IMR-90 (cell line): ENCODE results near the gene MLLT1. TPM values are rescaled to one million over a fixed set of nuclear protein-coding genes. Genes with fewer than 3 reads are reported as not detected.

ENCODE experiments used
- ATAC-seq: fragments of 200-7000 bp; cut with Tn5 transposase; 2 replicates; pipeline ENCODE4 v1.9.1; 2020; ENCODE audit warnings: low read depth, mild to moderate bottlenecking, moderate library complexity
- BruUV-seq: library from RNA; stranded (reverse); fragments of 400-500 nt; replicated peaks from 2 replicates; lab custom pipeline; 2021; lab: Mats Ljungman, UMichigan
- CTCF ChIA-PET: fragments of 300-600 bp; formaldehyde crosslinking; extraction: SDS; loops from one replicate; lab custom pipeline; 2021; ENCODE audit warnings: antibody characterized with exemption; lab: Yijun Ruan, JAX
- POLR2A ChIA-PET: fragments of 300-600 bp; sonication (Branson Sonifier 250); formaldehyde crosslinking; loops from one replicate; lab custom pipeline; 2022; ENCODE audit warnings: antibody characterized with exemption; ENCODE audit not compliant: unreplicated experiment; lab: Charles Lee
- DNase-seq: peaks from one replicate; pipeline ENCODE4 v3.0.0; 2013
- H2AFZ ChIP-seq: replicated peaks from 2 replicates; pipeline ENCODE3; 2013; ENCODE audit warnings: low read length, mild to moderate bottlenecking; ENCODE audit not compliant: poor library complexity
- H2AK5ac ChIP-seq: 2 replicates; pipeline ENCODE4 v1.6.1; 2013; ENCODE audit warnings: low read depth, low read length, inconsistent platforms
- H2AK9ac ChIP-seq: replicated peaks from 2 replicates; pipeline ENCODE3; 2013; ENCODE audit warnings: mild to moderate bottlenecking, low read depth, low read length, moderate library complexity; ENCODE audit not compliant: poor library complexity
- H2BK120ac ChIP-seq: 2 replicates; pipeline ENCODE4 v1.6.1; 2013; ENCODE audit warnings: low read depth, low read length, inconsistent platforms
- H2BK15ac ChIP-seq: 3 replicates; pipeline ENCODE4 v1.6.1; 2013; ENCODE audit warnings: low read depth, low read length, inconsistent platforms
- H2BK20ac ChIP-seq: 2 replicates; pipeline ENCODE4 v1.6.1; 2013; ENCODE audit warnings: low read depth, mild to moderate bottlenecking, inconsistent platforms, low read length, moderate library complexity
- H2BK5ac ChIP-seq: 2 replicates; pipeline ENCODE4 v1.6.1; 2013; ENCODE audit warnings: mild to moderate bottlenecking, low read depth, low read length, inconsistent platforms; ENCODE audit not compliant: poor library complexity, severe bottlenecking
- H3K14ac ChIP-seq: replicated peaks from 2 replicates; pipeline ENCODE4 v1.6.1; 2013; ENCODE audit warnings: low read depth, low read length, inconsistent platforms
- H3K18ac ChIP-seq: 2 replicates; pipeline ENCODE4 v1.6.1; 2013; ENCODE audit warnings: low read depth, low read length, control low read depth
- H3K23ac ChIP-seq: 2 replicates; pipeline ENCODE4 v1.6.1; 2013; ENCODE audit warnings: low read depth, low read length, inconsistent platforms
- H3K27ac ChIP-seq: 2 replicates; pipeline ENCODE4 v1.5.1; 2013; ENCODE audit warnings: mild to moderate bottlenecking, control low read depth, low read length; ENCODE audit not compliant: insufficient read depth
- H3K27me3 ChIP-seq: 2 replicates; pipeline ENCODE4 v1.6.1; 2013; ENCODE audit warnings: low read length; ENCODE audit not compliant: control insufficient read depth, insufficient read depth
- H3K36me3 ChIP-seq: 2 replicates; pipeline ENCODE4 v1.6.1; 2013; ENCODE audit warnings: low read length, mixed read lengths; ENCODE audit not compliant: control insufficient read depth, insufficient read depth
- H3K4ac ChIP-seq: 2 replicates; pipeline ENCODE4 v1.6.1; 2013; ENCODE audit warnings: low read depth, low read length, inconsistent platforms
- H3K4me1 ChIP-seq: 2 replicates; pipeline ENCODE4 v1.6.1; 2013; ENCODE audit warnings: low read length, mixed read lengths; ENCODE audit not compliant: control insufficient read depth, insufficient read depth
- H3K4me2 ChIP-seq: 2 replicates; pipeline ENCODE4 v1.6.1; 2013; ENCODE audit warnings: low read depth, mild to moderate bottlenecking, control low read depth, low read length, moderate library complexity
- H3K4me3 ChIP-seq: 2 replicates; pipeline ENCODE4 v1.5.1; 2013; ENCODE audit warnings: low read depth, mild to moderate bottlenecking, control low read depth, low read length, moderate library complexity; ENCODE audit not compliant: insufficient read depth
- H3K56ac ChIP-seq: 2 replicates; pipeline ENCODE4 v1.6.1; 2013; ENCODE audit warnings: low read length, inconsistent platforms; ENCODE audit not compliant: insufficient read depth; ENCODE audit errors: extremely low read depth
- H3K79me1 ChIP-seq, 2 experiments: 2 replicates each; pipeline ENCODE4 v1.6.1; 2013; ENCODE audit warnings: low read length in 2 of 2, inconsistent platforms in 1 of 2, low read depth in 1 of 2
- H3K9ac ChIP-seq: 2 replicates; pipeline ENCODE4 v1.6.1; 2013; ENCODE audit warnings: low read depth, low read length, control low read depth
- H3K9me1 ChIP-seq: 2 replicates; pipeline ENCODE4 v1.6.1; 2013; ENCODE audit warnings: low read length, inconsistent platforms; ENCODE audit not compliant: insufficient read depth
- H3K9me3 ChIP-seq: 2 replicates; pipeline ENCODE4 v1.6.1; 2013; ENCODE audit warnings: low read length; ENCODE audit not compliant: control insufficient read depth, insufficient read depth
- H4K20me1 ChIP-seq: 2 replicates; pipeline ENCODE4 v1.6.1; 2013; ENCODE audit warnings: low read length, inconsistent platforms; ENCODE audit not compliant: insufficient read depth
- H4K5ac ChIP-seq: 2 replicates; pipeline ENCODE4 v1.6.1; 2013; ENCODE audit warnings: mild to moderate bottlenecking, low read depth, low read length, control low read depth
- H4K8ac ChIP-seq, 2 experiments: 2 replicates each; pipeline ENCODE4 v1.6.1; 2013; ENCODE audit warnings: low read depth in 2 of 2, low read length in 2 of 2, control low read depth in 1 of 2, inconsistent platforms in 1 of 2
- H4K91ac ChIP-seq: 2 replicates; pipeline ENCODE4 v1.6.1; 2013; ENCODE audit warnings: low read depth, low read length, inconsistent platforms; ENCODE audit not compliant: insufficient read depth
- BHLHE40 ChIP-seq: fragments of 150-350 bp; IDR thresholded peaks from 2 replicates; pipeline ENCODE4 v1.6.1; 2016; ENCODE audit warnings: mild to moderate bottlenecking, low read depth, low read length
- CEBPB ChIP-seq: IDR thresholded peaks from 2 replicates; pipeline ENCODE4 v1.6.1; 2012; ENCODE audit warnings: low read depth, low read length, improper control_type of control experiment
- CHD1 ChIP-seq: IDR thresholded peaks from 2 replicates; pipeline ENCODE4 v1.6.1; 2012; ENCODE audit warnings: low read depth, low read length, improper control_type of control experiment
- FOS ChIP-seq: fragments of 150-350 bp; IDR thresholded peaks from 2 replicates; pipeline ENCODE4 v1.6.1; 2016; ENCODE audit warnings: low read depth, low read length
- MAFK ChIP-seq: IDR thresholded peaks from 2 replicates; pipeline ENCODE4 v1.6.1; 2012; ENCODE audit warnings: low read depth, low read length, improper control_type of control experiment
- MAZ ChIP-seq: IDR thresholded peaks from 2 replicates; pipeline ENCODE4 v1.6.1; 2012; ENCODE audit warnings: low read depth, mild to moderate bottlenecking, low read length, improper control_type of control experiment, moderate library complexity, borderline replicate concordance
- POLR2A ChIP-seq: IDR thresholded peaks from 2 replicates; pipeline ENCODE4 v1.6.1; 2012; ENCODE audit warnings: mild to moderate bottlenecking, low read depth, low read length
- RAD21 ChIP-seq: IDR thresholded peaks from 2 replicates; pipeline ENCODE4 v1.6.1; 2012; ENCODE audit warnings: low read length, improper control_type of control experiment
- RCOR1 ChIP-seq: IDR thresholded peaks from 2 replicates; pipeline ENCODE4 v1.6.1; 2012; ENCODE audit warnings: mild to moderate bottlenecking, low read length, improper control_type of control experiment; ENCODE audit not compliant: insufficient replicate concordance
- SMC3 ChIP-seq: fragments of 150-350 bp; IDR thresholded peaks from 2 replicates; pipeline ENCODE4 v1.6.1; 2016; ENCODE audit warnings: low read depth, mild to moderate bottlenecking, antibody characterized with exemption, low read length, moderate library complexity
- WGBS, 2 experiments: methylation state at CpG; one replicate each; pipeline versions ENCODE4 v1.1.5 to v1.1.7; 2013; ENCODE audit warnings: missing lambda C conversion rate in 2 of 2; ENCODE audit not compliant: insufficient read length in 1 of 2; ENCODE audit errors: extremely low coverage in 2 of 2; 5-methylcytosine and 5-hydroxymethylcytosine counted together
- dilution Hi-C: fragments of 300-500 bp; cut with HindIII; formaldehyde crosslinking; loops from one replicate; pipeline ENCODE4 v1.14.3; 2018; ENCODE audit warnings: low sequenced_read_pairs; ENCODE audit not compliant: unreplicated experiment
- in situ Hi-C: fragments of 300-500 bp; cut with MboI; formaldehyde crosslinking; loops from 3 replicates; pipeline ENCODE4 v1.14.3; 2019; ENCODE audit warnings: low sequenced_read_pairs, inconsistent platforms, mixed read lengths
- intact Hi-C: fragments of 100-400 bp; cut with micrococcal nuclease; formaldehyde crosslinking; loops from 2 replicates; pipeline ENCODE4 v1.10.0; 2022
- polyA plus RNA-seq, 3 experiments: library from polyadenylated mRNA; depleted of rRNA; stranded (reverse); fragments of >200 nt; gene quantifications; 2 replicates each; pipeline ENCODE4 v1.2.3, GENCODE V29; 2012; ENCODE audit warnings: low replicate concordance in 1 of 3
- total RNA-seq: library from RNA; depleted of rRNA; stranded (reverse); fragments of >200 nt; gene quantifications from 2 replicates; pipeline ENCODE4 v1.2.3, GENCODE V29; 2012
- TF ChIP-seq, protein P1 (sequence below): fragments of 150-350 bp; IDR thresholded peaks from 2 replicates; pipeline ENCODE4 v1.6.1; 2017; ENCODE audit warnings: mild to moderate bottlenecking, antibody characterized with exemption, low read length, low read depth
- TF ChIP-seq, protein P2 (sequence below): fragments of 150-350 bp; IDR thresholded peaks from 2 replicates; pipeline ENCODE4 v1.6.1; 2016; ENCODE audit warnings: low read depth, mild to moderate bottlenecking, low read length, moderate library complexity, borderline replicate concordance

Gene MLLT1
- total and polyA plus RNA-seq, 2 of the 4 experiments (the other 2 are of a cell fraction) = 1.3 to 30.6 TPM

DNA sequence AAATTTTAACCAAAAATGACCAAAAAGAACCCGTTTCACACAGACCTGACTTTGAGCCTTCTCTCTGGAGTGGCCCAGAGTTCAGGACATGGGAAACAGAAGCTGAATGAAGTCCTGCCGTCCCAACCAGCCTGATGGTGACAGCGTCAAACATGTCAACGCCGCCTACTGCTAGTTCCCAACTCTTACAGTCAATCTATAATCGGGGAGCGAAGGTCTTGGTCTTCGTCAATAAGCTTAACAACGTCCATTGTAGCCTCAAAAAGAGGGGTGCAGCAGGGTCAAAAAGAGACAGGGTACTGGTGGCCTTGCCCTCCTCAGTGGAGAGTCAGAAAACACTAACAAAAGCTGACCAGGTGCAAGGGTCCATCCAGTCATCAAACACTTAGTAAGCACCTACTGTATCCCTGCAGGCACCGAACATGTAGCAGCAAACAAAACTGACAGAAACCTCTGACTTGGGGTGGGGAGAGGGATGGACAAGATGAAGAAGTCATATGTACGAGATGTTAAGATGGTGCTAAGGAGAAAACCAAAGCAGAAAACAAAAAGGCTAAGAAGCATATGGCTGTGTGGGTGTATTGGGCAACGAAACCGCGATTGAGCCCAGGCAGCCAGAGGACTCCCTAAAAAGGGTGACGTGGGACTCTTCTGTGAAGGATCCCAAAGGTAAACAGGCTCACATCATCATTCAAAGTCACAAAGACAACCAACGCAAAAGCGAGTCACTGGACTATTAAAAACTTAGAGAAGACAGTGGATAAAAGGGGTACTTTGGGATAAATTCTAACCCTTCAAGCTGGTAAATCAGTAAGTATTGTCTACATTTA lies 12.0 kb downstream of the MLLT1 start (continued):
- TF ChIP-seq CEBPB = no peak; the same call in 1 of the 2 replicates

DNA sequence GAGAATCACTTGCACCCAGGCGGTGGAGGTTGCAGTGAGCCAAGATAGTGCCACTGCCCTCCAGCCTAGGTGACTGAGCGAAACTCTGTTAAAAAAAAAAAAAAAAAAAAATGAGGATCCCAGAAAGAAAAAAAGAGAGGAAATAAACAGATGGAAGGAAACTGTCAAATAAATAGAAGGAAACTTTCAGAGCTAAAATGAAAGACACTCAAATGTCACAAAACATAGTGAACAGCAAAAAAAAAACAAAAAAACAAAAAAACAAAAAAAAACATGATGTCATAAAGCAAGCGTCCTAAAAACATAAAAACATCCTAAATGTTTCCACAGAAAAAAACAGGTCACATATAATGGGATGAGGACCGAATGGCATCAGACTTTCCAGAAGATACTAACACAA lies 15.0 kb downstream of the MLLT1 start:
- Histone ChIP-seq H4K8ac (no peak overlapping the region), H2AK5ac (no peak overlapping the region), H3K9me1 (peaks cover 9% of the 10 kb centered on the region), H3K4me2 (no peak overlapping the region; the same call in 1 of the 2 replicates), H4K5ac (no peak overlapping the region), H3K9ac (peak overlapping the region; percentile 37; the same call in 1 of the 2 replicates), H3K27ac (peak overlapping the region; percentile 34), H3K4ac (peak overlapping the region; percentile 49), H3K14ac (no peak overlapping the region), H3K9me3 (no peaks in the 10 kb centered on the region), H3K23ac (peak overlapping the region; percentile 47; the same call in 1 of the 2 replicates), H3K79me1 (peaks cover 24 to 89% of the 10 kb centered on the region in 2 experiments; a peak in 3 of 4 replicates), H4K20me1 (peaks cover 41% of the 10 kb centered on the region), H3K36me3 (peaks cover 59% of the 10 kb centered on the region), H2AFZ (no peak overlapping the region), H2BK5ac (peak overlapping the region; percentile 11), H2AK9ac (no peak overlapping the region), H3K4me3 (no peak overlapping the region), H3K56ac (no peak overlapping the region), H2BK20ac (no peak overlapping the region), H4K91ac (no peak overlapping the region), H2BK120ac (peak overlapping the region; percentile 58; the same call in 1 of the 2 replicates), H3K4me1 (peaks cover 12% of the 10 kb centered on the region), H3K27me3 (no peaks in the 10 kb centered on the region), H2BK15ac (no peak overlapping the region), H3K18ac (no peak overlapping the region)
- dilution Hi-C loops = no loop called here
- ChIA-PET POLR2A (no interaction called here), CTCF (interaction anchor here (0.7 kb wide), 1 partner anchor 102 kb away, joined by 4 read pairs; no protein-coding TSS in a partner anchor)
- no CpG with 5 or more reads among the region's 4 CpGs for WGBS, 2 experiments
- intact Hi-C loops = no loop called here
- no TSS peak for BruUV-seq
- ATAC-seq (no peak), DNase-seq (no peak)
- in situ Hi-C loops = no loop called here
- TF ChIP-seq BHLHE40 (no peak), RCOR1 (no peak), MAFK (no peak), FOS (no peak), CEBPB (no peak), MAZ (no peak), POLR2A (no peak), CHD1 (no peak), RAD21 (no peak), SMC3 (no peak)
- TF ChIP-seq, protein P1, sequence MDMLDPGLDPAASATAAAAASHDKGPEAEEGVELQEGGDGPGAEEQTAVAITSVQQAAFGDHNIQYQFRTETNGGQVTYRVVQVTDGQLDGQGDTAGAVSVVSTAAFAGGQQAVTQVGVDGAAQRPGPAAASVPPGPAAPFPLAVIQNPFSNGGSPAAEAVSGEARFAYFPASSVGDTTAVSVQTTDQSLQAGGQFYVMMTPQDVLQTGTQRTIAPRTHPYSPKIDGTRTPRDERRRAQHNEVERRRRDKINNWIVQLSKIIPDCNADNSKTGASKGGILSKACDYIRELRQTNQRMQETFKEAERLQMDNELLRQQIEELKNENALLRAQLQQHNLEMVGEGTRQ = no peak
- TF ChIP-seq, protein P2, sequence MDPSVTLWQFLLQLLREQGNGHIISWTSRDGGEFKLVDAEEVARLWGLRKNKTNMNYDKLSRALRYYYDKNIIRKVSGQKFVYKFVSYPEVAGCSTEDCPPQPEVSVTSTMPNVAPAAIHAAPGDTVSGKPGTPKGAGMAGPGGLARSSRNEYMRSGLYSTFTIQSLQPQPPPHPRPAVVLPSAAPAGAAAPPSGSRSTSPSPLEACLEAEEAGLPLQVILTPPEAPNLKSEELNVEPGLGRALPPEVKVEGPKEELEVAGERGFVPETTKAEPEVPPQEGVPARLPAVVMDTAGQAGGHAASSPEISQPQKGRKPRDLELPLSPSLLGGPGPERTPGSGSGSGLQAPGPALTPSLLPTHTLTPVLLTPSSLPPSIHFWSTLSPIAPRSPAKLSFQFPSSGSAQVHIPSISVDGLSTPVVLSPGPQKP = no peak
